ENCODE measurements around the gene AHCYL1. TPM values are rescaled to one million over a fixed set of nuclear protein-coding genes. Genes with fewer than 3 reads are reported as not detected.

Gene AHCYL1
- total RNA-seq, 1 donor from 2014 or later = 54.7 TPM

DNA sequence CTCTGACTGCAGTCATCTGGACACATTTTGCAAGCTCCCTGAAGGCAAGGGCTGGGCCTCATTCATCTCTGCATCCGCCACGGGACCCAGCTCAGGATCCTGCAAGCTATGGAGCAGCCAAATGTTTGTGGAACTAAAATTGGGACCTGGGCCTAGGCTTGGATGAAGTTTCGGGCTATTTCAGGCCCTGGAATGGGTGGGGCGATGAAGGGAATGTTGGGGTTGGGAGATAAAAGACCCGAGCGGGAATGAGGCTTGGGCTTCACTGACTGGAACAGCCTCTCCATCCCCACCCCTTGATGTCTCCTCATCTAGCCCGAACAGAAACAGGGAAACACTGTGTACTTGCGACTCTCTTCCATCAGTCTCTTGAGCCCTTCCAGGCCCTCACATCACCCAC lies 7.3 kb upstream of the AHCYL1 start:
- no peak for ATAC-seq

DNA sequence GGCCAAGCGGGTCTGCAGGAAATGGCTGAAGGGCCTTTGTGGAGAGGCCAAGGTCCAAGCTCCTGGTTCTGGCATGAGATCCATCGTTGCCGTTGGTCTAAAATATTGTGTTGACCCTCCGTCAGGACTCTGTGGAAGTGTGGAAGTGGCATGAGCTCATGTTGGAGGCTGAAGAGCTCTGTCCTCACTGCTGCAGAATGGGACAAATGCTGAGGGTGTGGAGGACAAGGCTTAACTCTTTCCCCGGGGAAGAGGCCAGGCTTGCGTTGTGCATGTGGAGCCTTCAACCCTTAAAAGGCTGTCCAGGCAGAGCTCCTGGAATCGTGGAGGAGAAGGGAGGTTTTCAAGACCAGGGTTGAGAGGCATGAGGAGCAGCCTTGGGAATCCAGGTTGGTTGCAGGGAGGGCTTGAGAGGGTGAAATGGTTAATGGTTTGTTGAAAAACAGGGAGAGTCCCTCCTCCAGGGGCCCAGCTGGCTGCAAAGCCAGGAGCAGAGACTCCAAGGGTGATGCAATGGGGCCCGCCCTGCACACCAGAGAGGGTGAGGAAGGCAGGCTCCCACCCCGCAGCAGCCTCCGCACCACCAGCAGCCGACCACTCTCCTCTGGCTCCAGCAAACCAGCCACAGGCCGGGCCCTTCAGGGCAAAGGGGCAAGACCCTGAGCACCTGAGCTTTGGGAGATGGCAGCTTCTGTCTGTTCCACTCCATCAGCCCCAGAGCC lies 6.7 kb upstream of the AHCYL1 start:
- ATAC-seq = no peak

DNA sequence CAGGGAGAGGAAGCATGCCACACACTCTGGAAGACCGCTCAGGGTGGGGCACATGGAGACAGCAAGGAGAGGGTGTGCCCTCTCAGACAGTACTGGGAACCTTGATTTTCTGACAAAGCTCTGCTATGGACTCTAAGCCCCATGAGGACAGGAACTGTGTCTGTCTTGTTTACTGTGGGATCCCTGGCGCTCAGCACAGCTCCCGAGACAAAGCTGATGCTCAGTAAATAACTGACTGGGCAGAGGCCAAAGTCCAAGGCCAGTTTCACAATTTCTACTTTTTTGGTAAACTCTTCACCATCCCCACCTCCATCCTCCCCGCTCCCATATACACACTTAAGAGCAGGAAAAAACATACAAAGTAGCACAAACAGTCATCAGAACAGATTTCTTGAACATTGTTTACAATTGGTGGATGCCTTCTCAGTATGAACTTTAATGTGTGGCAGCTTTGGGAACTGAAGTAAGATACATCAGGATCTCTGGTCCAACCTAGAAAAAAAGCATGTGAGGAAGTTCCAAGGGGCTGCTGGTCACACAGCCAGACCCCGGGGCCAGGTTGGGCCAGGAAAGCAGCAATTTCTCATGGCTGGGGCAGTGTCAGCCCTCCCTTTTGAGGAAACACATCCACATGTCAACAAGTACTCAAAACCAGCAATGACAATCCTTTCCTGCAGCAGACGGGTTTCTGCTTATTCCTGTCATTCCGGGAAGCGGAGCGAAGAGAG lies 5.6 kb upstream of the AHCYL1 start:
- no peak for ATAC-seq

DNA sequence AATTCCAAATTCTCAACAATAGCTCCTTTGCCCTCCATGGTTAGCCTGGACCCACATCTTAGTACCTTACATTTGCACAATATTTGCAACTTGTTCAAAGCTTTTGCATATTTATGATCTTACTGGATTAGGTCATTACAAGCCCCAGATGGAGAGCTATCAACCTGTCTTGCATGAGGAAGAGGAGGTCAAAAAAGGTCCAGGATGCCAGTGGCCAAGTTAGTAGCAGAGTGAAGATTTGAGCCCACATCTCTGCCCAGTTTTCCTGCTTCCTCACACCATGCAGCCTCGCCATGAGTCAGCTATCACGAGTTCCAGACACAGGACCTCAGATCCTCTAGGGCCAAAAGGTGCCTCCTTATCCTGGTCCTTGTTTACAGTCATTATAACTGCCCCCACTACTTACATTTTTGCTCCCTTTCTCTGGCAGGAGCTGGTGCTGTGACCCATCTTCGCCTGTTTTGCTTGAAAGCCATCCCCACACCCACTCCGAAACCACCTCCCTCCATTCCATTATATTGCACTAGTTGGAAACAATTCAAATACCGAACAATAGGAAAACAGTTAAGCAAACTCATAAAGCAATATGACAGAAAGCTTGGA lies 5.0 kb upstream of the AHCYL1 start:
- no peak for ATAC-seq

DNA sequence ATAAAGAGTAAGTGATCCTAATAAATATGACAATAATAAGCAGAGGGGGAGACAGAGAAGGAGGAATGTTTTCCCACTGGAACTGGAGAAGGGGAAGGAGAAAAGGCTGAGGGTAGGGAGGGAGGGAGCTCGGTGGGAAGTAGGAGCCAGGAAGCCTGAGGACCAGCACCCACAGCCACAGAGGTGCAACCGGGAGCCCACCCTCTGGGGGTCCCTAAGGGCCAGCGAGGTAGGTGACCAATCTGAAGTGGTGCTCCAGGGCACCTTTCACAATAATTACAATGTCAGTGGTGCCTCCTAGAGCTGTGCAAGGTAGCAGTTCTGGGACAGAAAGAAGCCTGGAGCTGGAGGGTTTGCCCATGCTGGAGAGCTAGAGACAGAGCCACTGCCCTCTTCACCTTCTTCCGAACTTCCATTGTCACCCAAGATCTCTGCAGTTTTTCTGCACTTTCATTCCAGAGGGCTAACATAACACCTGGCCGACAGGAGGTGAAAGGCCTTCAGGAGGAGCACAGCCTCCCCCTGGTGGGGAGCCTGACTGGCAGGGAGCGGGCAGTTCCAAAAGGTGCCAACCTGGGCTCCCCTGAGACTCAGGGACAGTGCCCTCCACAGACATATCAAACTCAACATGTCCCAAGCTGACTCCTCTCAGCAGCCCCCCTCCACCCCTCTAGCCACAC lies 4.1 kb upstream of the AHCYL1 start:
- ATAC-seq = no peak

DNA sequence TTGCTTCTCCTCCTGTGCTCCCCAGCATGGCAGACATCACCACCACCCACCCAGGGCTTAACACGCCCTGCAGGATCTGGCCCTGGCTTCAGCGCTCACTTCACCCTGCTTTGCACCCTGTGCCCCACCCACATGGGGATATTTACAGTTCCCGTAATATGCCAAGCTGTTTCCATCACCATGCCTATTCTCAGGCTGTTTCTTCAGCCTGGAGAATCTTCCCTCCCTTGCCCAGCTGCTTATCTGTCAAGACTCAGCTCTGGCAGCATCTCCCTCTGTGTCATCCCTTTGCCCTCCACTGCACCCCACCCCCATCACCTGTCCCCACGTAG lies 3.6 kb upstream of the AHCYL1 start:
- no peak for ATAC-seq

DNA sequence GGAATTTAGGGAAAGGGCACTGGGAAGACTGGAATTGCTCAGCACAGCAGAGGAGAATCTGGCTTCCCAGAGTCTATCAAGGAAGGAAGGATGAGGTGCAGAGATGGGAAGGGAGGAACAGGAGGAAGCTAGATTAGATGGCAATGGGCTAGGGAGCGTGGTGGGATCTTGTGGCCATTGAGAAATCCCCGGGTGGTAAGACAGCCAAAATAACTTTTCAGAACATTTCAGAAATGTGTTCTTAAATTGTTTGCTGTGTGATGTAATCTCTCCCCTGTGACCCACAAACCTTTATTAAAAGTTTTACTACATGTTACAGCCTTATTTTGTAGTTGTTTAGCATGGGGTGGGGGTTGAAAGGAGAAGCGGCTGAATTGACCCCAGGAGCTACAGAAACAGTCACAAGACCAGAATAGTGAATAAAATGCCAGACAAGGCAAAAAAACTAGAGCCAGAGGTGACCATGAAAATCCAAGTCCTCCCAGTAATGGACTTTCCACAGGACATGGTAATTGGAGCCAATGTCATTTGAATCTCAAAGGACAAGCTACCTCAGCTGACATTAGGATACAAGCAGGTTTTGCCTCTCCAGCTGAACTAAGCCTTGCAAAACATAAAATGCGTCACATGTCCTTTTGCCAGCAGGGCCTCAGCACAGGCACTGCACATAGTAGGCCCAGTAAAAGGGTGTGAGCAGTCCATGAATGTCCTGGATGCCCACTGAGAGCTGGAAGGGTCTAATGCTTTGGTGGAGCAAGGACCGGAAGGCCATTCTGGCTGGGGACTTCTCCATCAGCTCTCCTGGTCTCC lies 980 bp upstream of the AHCYL1 start:
- ATAC-seq = no peak

DNA sequence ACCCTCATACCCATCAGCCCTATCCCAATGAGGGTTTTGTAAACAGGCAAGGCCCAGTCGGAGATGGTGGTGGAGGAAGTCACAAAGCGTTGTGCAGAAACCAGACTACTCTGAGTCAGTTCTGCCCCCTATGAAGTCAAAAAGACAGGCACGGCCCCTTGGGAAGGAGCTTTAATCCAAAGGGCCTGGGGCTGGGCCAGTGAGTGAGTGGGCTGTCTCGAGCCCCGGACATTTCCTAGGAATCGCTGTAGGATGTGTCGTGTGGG lies 442 bp upstream of the AHCYL1 start:
- no peak for ATAC-seq

DNA sequence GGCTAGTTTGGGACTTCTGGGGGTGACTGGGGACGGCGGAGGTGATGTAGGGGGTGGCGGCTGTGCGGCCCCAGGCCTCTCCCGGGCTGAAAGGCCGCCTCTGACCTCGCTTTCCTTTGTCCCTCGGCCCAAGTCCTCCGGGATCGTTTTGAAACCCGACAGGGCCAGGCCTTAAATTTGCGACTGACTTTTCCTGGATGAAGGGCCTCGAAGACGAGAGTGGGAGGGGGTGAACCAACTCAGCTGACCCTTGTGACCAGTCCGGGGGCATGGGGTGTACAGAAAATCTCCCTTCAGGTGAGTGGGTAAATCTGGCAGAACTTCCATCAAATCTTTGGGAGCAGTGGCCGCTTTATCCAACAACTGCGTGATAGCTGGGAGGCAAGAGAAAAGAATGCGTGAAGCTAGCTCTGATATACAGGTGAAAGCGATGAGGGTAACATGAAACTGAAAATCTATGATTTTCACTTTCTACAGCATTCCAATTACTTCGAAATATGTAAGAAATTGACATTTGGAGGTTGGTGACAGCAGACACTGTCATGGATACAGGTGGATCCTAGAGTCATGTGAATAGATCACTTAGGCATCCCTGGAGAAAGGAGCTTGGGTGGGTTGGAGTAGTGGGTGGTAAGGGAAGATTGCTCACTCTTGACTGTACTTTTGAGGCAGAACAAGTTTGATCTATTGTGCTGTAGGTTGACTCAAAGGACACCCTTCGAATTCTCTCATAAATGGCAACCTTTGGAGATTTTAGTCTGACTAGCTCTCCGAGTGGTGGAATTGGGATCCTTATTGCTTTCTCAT lies 885 bp downstream of the AHCYL1 start:
- no peak for ATAC-seq

DNA sequence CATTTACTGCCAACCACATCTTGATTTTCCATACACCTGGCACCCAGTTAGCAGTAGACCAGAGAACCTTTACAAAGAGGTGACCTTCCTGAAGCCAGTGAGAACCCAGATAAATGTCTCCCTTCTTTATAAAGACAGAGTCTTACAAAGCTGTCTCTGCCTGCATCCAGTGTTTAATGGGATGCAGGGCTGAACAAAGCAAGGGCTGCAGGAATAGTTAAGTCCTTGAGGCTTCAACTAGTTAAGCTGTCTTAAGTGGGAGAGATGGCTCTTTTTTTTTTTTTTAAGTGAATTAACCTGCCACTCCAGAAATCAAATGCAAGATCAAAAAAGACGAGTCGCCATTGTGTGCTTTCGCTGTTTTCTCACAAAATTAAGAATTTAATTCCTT lies 1.5 kb downstream of the AHCYL1 start:
- no peak for ATAC-seq

DNA sequence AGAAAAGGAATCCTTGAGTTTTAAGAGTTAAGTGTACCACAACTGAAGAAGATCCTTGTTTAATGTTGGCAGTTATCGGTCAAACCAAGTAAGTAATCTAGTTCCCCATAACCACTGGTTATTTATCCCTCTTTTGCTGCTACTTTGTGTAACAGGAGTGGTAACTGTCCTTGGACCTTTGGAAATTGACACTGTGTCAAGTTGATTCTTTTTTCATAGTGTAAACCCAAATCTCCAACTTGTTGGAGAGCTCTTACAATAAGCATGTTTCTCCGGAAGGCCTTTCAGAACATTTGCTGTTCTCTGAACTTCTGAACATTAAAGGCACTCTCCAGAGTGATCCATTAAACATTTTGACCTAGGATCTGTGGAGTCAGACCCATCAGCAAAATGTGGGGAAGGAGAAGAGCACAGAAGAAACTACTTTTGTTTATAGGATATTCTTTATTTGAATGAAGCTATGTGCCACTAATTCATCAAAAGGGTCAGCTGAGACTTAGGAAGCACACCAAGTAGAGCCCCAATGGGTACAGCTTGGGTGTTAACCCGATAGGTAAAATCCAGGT lies 3.9 kb downstream of the AHCYL1 start:
- ATAC-seq = no peak

DNA sequence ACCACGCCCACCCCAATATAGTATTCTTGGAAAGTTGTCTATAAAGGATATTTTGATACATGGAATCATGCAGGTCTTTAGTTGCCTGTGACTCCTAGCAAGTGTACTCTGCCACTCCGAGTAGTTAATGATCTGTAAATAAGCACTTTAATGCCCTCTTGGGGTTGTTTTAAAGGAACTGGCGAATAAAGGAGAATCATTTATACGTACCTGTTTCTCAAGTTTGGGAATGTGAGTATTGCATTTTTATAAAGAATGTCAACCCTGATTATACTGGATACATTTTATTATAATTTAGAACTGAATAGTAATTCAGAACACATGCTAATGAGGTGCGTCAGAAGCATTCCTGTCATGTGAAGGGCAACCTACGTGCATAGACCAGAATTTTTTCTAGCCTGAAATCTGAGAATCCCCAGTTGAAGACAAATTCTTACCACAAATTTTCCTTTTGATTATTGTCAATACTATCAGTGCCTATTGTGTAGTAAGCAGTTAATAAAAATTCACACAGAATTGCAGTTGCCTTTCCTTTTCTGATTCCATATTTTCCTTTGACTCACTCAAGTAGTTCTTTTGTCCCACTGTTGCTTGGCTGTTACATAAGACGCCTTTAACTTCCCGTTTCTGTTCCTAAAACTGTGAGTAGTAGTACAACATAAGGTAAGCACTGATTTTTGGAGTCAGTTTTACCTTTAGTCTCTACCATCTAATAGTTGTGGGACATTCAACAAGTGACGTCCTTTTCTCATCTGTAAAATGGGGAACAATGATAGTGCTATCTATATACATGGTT lies 5.1 kb downstream of the AHCYL1 start:
- ATAC-seq = no peak

DNA sequence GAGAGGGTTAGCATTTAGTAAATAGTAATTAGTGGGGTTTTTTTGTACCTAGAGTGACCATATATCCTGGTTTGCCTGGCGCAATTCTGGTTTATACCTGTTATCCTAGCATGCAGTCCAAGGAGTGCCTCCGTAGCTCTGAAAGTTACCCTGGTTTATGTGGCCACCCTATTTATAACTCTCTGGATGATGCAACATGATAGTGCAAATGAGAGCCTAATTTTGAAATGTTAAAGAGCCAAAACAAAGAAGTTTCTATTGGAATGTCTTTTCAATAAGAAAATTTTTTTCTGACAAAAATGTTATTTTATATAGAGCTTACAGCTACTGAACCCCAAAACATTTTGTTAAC lies 5.7 kb downstream of the AHCYL1 start:
- no peak for ATAC-seq

DNA sequence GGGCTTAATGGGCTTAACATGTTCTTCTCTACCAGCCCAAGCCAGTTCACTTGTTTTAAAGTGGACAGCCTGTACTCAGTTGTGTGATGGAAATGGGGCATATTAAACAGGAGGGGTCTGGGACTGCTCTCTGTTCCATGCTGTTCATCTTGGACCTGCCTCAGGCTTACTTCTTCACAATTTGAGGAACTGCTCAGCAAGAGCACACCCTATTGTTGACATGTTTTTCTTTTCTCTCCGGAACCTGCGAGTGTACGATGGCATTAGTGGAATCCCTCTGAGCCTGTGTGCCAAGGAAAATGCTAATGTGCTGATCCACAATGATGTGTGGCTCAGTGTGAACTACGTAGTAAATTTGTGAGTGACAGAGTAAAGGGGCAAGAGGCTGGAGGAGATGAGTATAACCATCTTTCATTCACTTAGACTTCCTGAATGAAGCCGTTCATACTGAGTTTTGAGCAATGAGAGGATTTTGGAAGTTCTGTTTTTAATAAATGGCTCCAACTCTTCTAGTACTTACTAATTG lies 6.9 kb downstream of the AHCYL1 start:
- no peak for ATAC-seq

DNA sequence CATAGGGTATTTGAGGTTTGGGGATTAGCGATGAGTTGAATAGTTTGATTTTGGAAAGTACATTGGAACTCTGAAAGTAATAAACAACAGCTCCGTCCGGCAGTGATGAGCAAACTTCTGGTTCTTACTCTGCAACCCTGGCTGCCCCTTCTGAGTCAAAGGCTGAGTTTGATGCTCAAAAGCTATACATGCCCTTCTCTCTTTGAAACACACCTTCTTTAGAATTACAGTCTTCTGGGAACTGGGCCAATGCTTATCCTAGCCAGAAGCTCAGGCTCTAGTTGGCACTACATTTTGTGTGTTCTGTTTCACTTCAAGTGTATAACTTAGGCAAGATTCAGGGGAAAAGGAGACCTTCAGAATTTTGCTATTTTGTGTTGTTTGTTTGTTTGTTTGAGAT lies 9.3 kb downstream of the AHCYL1 start:
- peak; percentile 47 for ATAC-seq

DNA sequence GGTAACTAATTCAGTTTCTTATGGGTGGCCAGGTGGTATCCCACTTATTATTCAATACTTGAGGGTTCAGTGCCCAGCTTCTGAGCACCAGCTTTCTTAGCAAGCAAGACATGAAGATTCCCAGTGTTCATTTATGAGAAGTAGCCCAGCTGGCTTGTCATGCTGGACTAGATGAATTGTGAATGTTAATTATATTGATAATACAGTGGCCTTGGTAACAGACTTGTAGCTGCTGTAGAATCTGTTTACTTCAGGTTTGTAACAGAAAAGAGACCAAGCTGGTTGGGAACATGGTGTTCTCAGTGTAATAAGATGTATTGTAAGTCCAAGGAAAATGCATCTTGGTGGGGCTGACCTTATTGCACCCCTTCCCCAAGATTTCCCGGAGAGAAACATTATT lies 10.1 kb downstream of the AHCYL1 start:
- ATAC-seq = no peak

DNA sequence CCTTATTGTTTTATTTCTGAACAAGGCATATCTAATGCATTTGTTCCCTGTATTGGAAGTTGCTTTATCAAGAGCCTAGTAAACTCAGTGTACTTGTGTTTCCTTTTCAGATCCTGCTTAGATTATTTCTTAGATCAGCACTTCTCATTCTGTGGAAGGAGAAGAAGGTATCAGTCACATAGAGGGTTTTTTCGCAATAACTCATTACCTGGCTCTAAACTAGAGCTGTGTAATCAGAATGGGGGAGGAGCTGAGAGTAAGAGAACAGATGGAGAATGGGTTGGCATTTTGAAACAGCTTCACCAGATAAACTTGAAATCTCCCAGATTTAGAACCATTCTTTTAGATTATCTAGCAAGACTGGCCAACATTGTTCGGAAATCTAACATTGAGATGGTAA lies 11.0 kb downstream of the AHCYL1 start:
- peak; percentile 38 for ATAC-seq

DNA sequence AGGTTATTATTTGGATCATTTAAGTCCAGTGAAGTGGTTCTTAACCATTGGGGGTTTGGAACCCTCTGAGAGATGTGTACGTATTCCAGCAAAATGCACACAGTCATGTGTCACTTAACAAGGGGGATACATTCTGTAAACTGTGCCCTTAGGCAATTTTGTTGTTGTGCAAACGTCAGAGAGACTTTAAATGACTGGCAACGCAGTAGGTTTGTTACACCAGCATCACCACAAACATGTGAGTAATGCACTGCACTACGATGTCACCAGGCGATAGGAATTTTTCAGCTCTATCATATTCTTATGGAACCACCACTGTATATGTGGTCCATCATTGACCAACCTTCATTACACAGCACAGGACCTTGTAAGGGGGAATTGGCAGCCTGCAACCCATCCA lies 11.9 kb downstream of the AHCYL1 start:
- no peak for ATAC-seq

DNA sequence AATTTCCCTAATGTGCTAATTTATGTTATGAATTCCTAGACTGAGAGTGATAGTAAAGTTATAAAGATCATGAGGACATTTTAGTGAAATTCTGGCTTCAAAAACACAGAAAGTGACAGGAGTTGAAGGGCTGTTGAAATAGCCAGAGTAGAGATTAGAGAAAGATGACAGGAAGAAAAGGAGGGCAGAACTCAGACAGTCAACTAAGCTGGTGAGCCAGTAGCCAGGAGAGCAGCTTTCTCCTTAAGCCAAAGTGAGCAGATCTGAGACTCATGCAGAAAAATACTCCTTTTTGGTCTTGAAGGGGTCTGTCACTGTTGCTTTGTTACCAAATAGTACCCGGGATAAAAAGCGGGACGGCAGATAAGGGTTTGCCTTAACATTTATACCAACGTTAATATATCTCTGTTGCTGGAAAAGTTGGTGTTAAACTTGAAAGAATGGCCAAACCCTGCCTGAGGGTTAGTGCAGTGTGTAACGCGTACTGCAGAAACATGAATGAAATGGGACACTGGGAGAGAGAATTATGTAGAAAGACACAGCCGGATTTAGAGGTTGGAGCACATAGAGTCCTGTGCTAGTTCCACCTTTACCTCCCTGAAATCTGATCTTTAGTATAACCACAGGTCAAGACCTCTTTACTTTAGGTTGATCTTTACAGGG lies 12.8 kb downstream of the AHCYL1 start:
- no peak for ATAC-seq

DNA sequence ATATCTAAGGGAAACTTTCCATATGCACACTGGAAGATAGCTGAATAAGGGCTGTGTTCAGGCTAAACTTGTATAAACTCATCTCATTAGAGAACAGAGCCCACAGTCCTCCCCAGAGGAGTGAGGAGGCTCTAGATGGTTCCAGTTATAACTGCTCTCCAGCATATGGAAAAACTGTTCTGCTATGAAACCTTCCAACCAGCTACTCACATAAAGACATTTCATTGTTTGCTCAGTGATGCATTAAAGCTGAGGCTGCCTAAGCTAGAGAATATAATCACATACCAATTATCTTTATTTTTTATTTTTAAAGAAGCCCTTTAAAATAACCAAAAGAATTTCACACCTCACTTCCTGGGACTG lies 13.3 kb downstream of the AHCYL1 start:
- no peak for ATAC-seq
